Tibial nerve (tissue), 4 donors: ENCODE measurements around the gene TSHZ2. TPM values are rescaled to one million over a fixed set of nuclear protein-coding genes. Genes with fewer than 3 reads are reported as not detected.

Experiments used
- DNase-seq, 2 donors: peaks; one replicate each; pipeline ENCODE4 v3.0.0-alpha.2; 2019; ENCODE audit warnings: low spot score in 2 of 2
- H3K27ac ChIP-seq, 4 donors: fragments of 200-600 bp; sonication (generic) in 3 of 4; one replicate each; pipeline ENCODE4 v1.5.1; 2017 to 2019; ENCODE audit warnings: mild to moderate bottlenecking in 1 of 4
- H3K27me3 ChIP-seq, 2 donors: fragments of 200-600 bp; sonication (generic) in 1 of 2; one replicate each; pipeline versions ENCODE4 v1.5.1 to v1.6.0; 2017 to 2019
- H3K36me3 ChIP-seq, 3 donors: fragments of 200-600 bp; sonication (generic); one replicate each; pipeline ENCODE4 v1.5.1; 2018 to 2019
- H3K4me1 ChIP-seq, 4 donors: fragments of 200-600 bp; sonication (generic) in 3 of 4; one replicate each; pipeline ENCODE4 v1.5.1; 2017 to 2019
- H3K4me3 ChIP-seq, 4 donors: fragments of 200-600 bp; sonication (generic) in 3 of 4; one replicate each; pipeline ENCODE4 v1.5.1; 2017 to 2019; ENCODE audit warnings: mild to moderate bottlenecking in 1 of 4, moderate library complexity in 1 of 4
- H3K9me3 ChIP-seq, 4 donors: fragments of 200-600 bp; sonication (generic) in 3 of 4; one replicate each; pipeline ENCODE4 v1.5.1; 2017 to 2019
- CTCF ChIP-seq, 5 experiments: fragments of 200-600 bp in 3 of 5; fragments of 450-650 bp in 2 of 5; sonication (generic) in 3 of 5; IDR thresholded peaks; one replicate each; pipeline ENCODE4 v1.5.1; 2016 to 2019; ENCODE audit warnings: antibody characterized with exemption in 5 of 5, mild to moderate bottlenecking in 3 of 5, moderate library complexity in 2 of 5
- EP300 ChIP-seq, 2 donors: sonication (generic); formaldehyde crosslinking; IDR thresholded peaks; one replicate each; pipeline ENCODE4 v1.6.1; 2017; ENCODE audit warnings: antibody characterized with exemption in 2 of 2, mild to moderate bottlenecking in 1 of 2
- POLR2A ChIP-seq, 2 donors: fragments of 450-650 bp; IDR thresholded peaks; one replicate each; pipeline ENCODE4 v1.6.1; 2017; ENCODE audit warnings: antibody characterized with exemption in 2 of 2, mild to moderate bottlenecking in 2 of 2, moderate library complexity in 2 of 2
- WGBS, 2 donors: methylation state at CpG; one replicate each; pipeline ENCODE4 v1.1.5; 2018; 5-methylcytosine and 5-hydroxymethylcytosine counted together
- total RNA-seq, 4 donors: library from RNA; depleted of rRNA; stranded (reverse); fragments of >200 nt; gene quantifications; one replicate each; pipeline ENCODE4 v1.1.0, GENCODE V29; 2016

The TSHZ2 gene
- total RNA-seq, 4 donors from 2014 or later: 20.9 to 33.7 (median 25.1) TPM

DNA sequence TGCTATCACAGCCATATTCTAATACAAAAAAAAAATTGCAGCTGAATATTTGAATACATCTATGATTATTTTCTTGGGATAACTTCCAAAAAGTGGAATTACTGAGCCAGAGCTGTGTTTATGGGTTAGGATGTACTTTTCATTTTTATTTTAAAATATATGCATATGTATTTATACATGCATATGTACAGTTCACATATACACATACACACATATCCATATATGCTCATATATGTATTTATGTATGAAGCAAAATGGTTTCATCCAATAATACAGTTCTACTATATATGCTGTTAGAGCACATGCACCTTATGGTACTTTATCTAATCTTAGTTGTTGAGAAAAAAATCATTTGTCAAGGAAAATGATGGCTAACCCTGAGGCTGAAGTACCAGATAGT lies 54.9 kb downstream of the TSHZ2 start:
- H3K4me3 ChIP-seq: no peak overlapping the region
- no peaks in the 10 kb centered on the region for H3K4me1 ChIP-seq
- DNase-seq: no peak
- no peaks in the 10 kb centered on the region for H3K36me3 ChIP-seq
- TF ChIP-seq POLR2A (IDR thresholded peaks at IDR 0.05): no peak
- TF ChIP-seq EP300 (IDR thresholded peaks at IDR 0.05): no peak
- no peak for TF ChIP-seq CTCF (IDR thresholded peaks at IDR 0.05)
- no peak overlapping the region for H3K27ac ChIP-seq
- no peaks in the 10 kb centered on the region for H3K27me3 ChIP-seq
- no peaks in the 10 kb centered on the region for H3K9me3 ChIP-seq

DNA sequence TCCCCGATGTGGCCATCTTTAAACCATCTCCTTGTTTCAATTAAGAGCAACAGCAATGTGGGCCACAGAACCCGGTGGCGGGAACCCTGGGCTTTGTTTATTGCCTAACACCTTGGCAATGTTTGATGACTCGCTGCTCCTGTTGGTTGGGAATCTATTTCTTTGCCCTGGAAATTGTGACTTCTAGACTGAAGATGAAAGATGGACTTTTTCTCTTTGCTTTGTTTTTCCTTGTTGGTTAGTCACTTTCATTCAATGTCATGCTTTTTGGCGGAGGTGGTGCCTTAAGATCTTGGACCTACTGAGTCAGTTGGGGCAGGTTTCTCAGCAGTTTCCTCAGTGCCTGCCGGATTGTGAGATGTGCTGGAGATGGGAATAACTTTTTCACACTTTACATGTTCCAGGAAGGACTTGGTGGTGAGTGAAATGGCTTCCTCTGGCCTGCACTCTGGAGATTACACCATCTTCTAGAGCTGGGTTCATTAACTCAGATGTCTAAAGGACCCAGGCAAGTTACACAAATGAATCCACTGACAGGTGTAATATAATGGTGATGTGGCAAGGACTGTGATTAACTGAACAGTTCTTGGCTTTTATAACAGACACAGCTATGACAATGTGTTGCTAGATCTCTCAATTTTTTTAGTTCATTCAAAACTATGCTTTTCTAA lies 56.3 kb downstream of the TSHZ2 start:
- no peak for TF ChIP-seq CTCF (IDR thresholded peaks at IDR 0.05)
- no peak for TF ChIP-seq EP300 (IDR thresholded peaks at IDR 0.05)
- TF ChIP-seq POLR2A (IDR thresholded peaks at IDR 0.05): no peak
- H3K27me3 ChIP-seq: no peaks in the 10 kb centered on the region
- H3K36me3 ChIP-seq: no peaks in the 10 kb centered on the region
- no peaks in the 10 kb centered on the region for H3K4me1 ChIP-seq
- H3K9me3 ChIP-seq: no peaks in the 10 kb centered on the region
- no peak overlapping the region for H3K27ac ChIP-seq
- no peak for DNase-seq
- no peak overlapping the region for H3K4me3 ChIP-seq
- WGBS, 2 donors: 90 to 95% methylated on average over 6 of the region's 6 CpGs

DNA sequence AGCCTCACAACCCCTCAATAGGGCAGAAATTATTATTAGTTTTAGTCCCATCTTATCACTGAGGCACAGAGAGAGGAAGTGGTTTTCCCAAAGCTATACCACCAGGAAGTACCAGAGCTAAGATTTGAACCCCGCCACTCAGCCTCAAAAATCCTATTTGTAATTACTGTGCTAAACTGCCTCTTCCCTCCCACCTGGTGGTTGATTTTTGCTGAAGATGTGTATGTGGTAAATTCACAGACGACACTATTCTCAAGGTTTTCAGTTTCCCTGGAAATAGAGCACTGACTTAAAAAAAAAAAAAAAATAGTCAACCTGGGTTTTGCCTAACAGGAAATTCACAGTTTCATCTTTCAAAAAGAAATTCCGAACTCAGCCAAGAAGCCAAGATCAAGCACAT lies 57.9 kb downstream of the TSHZ2 start:
- no peak for TF ChIP-seq EP300 (IDR thresholded peaks at IDR 0.05)
- H3K36me3 ChIP-seq: no peaks in the 10 kb centered on the region
- no peaks in the 10 kb centered on the region for H3K4me1 ChIP-seq
- no peak for DNase-seq
- H3K27me3 ChIP-seq: no peaks in the 10 kb centered on the region
- H3K4me3 ChIP-seq: no peak overlapping the region
- 76 to 88% methylated on average over 3 of the region's 3 CpGs for WGBS, 2 donors
- H3K27ac ChIP-seq: no peak overlapping the region
- no peaks in the 10 kb centered on the region for H3K9me3 ChIP-seq

DNA sequence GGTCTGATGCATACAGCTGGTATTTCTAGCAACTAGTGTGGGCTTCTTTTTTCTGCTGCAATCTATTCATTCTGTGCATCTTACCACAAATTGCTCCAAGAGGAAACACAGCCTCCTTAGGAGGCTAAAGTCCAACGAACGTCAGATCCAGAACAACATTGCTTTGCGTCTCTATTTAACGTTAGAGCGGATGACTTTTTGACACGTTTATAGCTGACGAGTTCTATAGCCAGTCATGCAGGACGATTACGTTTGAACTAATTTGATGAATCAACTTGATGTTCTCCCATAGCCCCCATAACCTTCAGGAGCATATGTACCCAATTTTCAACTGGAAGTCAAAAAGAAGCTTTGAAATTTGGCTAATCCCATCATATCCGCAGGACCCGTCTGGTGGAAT lies 59.9 kb downstream of the TSHZ2 start:
- Histone ChIP-seq H3K4me1 (no peaks in the 10 kb centered on the region), H3K27ac (peak overlapping the region in 1 of 4 donors; percentile 43), H3K27me3 (no peaks in the 10 kb centered on the region), H3K9me3 (no peaks in the 10 kb centered on the region), H3K36me3 (no peaks in the 10 kb centered on the region), H3K4me3 (no peak overlapping the region)
- no peak for TF ChIP-seq CTCF (IDR thresholded peaks at IDR 0.05)
- TF ChIP-seq EP300 (IDR thresholded peaks at IDR 0.05): no peak
- TF ChIP-seq POLR2A (IDR thresholded peaks at IDR 0.05): no peak
- no peak for DNase-seq
- WGBS, 2 donors: 53 to 62% methylated on average over 11 of the region's 11 CpGs

- 29% methylated on average over 5 of the region's 5 CpGs for WGBS, 2 donors
- H3K27me3 ChIP-seq: no peaks in the 10 kb centered on the region
- no peaks in the 10 kb centered on the region for H3K9me3 ChIP-seq
- peak in 1 of 2 donors; percentile 55 for DNase-seq
- TF ChIP-seq CTCF (IDR thresholded peaks at IDR 0.05): no peak
- TF ChIP-seq EP300 (IDR thresholded peaks at IDR 0.05): peak in 1 of 2 donors; percentile 57
- H3K4me1 ChIP-seq: no peaks in the 10 kb centered on the region
- H3K4me3 ChIP-seq: no peak overlapping the region
- H3K36me3 ChIP-seq: no peaks in the 10 kb centered on the region
- peak overlapping the region in 1 of 4 donors; percentile 43 for H3K27ac ChIP-seq
Observed at GRCh38 chr20:53032478-53032932, 60.3 kb downstream of the TSHZ2 start.
